Measurements from ENCODE around the gene WDR64.

Gene WDR64

GRCh38 chr1:241749041-241749944 is 97.2 kb downstream of the WDR64 start:
- no peaks in the 10 kb centered on the region for H3K79me2 ChIP-seq
- H3K27ac ChIP-seq = no peak overlapping the region
- H3K9ac ChIP-seq = no peak overlapping the region
- no peaks in the 10 kb centered on the region for H3K9me3 ChIP-seq (ENCODE audit: control insufficient read depth, low read length)
- no peak overlapping the region for H3K4me3 ChIP-seq (ENCODE audit: low read depth, low read length)
- no peaks in the 10 kb centered on the region for H3K36me3 ChIP-seq (ENCODE audit: control insufficient read depth, insufficient read depth, low read length)
- no peak overlapping the region for H2AFZ ChIP-seq
- no peaks in the 10 kb centered on the region for H3K27me3 ChIP-seq (ENCODE audit: control insufficient read depth, insufficient read depth, low read length)
- no peak overlapping the region for H3K4me2 ChIP-seq (ENCODE audit: low read length)
- no peak for TF ChIP-seq CTCF (IDR thresholded peaks at IDR 0.05)
- no peaks in the 10 kb centered on the region for H3K4me1 ChIP-seq

GRCh38 chr1:241749945-241750695 is 98.0 kb downstream of the WDR64 start:
- H3K27ac ChIP-seq = no peak overlapping the region
- H2AFZ ChIP-seq = no peak overlapping the region
- H3K4me3 ChIP-seq (ENCODE audit: low read depth, low read length) = no peak overlapping the region
- H3K27me3 ChIP-seq (ENCODE audit: control insufficient read depth, insufficient read depth, low read length) = no peaks in the 10 kb centered on the region
- H3K4me2 ChIP-seq (ENCODE audit: low read length) = no peak overlapping the region
- no peaks in the 10 kb centered on the region for H3K4me1 ChIP-seq
- no peaks in the 10 kb centered on the region for H3K9me3 ChIP-seq (ENCODE audit: control insufficient read depth, low read length)
- no peaks in the 10 kb centered on the region for H3K79me2 ChIP-seq
- H3K36me3 ChIP-seq (ENCODE audit: control insufficient read depth, insufficient read depth, low read length) = no peaks in the 10 kb centered on the region
- TF ChIP-seq CTCF (IDR thresholded peaks at IDR 0.05) = no peak
- H3K9ac ChIP-seq = no peak overlapping the region

- Histone ChIP-seq H3K9ac (no peak overlapping the region), H3K27me3 (ENCODE audit: control insufficient read depth, insufficient read depth, low read length) (no peaks in the 10 kb centered on the region), H3K36me3 (ENCODE audit: control insufficient read depth, insufficient read depth, low read length) (no peaks in the 10 kb centered on the region), H3K4me1 (no peaks in the 10 kb centered on the region), H3K4me2 (ENCODE audit: low read length) (no peak overlapping the region), H3K4me3 (ENCODE audit: low read depth, low read length) (no peak overlapping the region), H3K79me2 (no peaks in the 10 kb centered on the region), H2AFZ (no peak overlapping the region), H3K27ac (no peak overlapping the region), H3K9me3 (ENCODE audit: control insufficient read depth, low read length) (no peaks in the 10 kb centered on the region)
- no peak for TF ChIP-seq CTCF (IDR thresholded peaks at IDR 0.05)
Observed at GRCh38 chr1:241751524-241751923, 99.4 kb downstream of the WDR64 start.

GRCh38 chr1:241762713-241763339 is 110.7 kb downstream of the WDR64 start:
- H3K4me1 ChIP-seq = no peaks in the 10 kb centered on the region
- H3K36me3 ChIP-seq (ENCODE audit: control insufficient read depth, insufficient read depth, low read length) = no peaks in the 10 kb centered on the region
- no peak overlapping the region for H3K4me3 ChIP-seq (ENCODE audit: low read depth, low read length)
- no peak overlapping the region for H3K27ac ChIP-seq
- H3K9ac ChIP-seq = no peak overlapping the region
- no peaks in the 10 kb centered on the region for H3K79me2 ChIP-seq
- H2AFZ ChIP-seq = no peak overlapping the region
- no peaks in the 10 kb centered on the region for H3K9me3 ChIP-seq (ENCODE audit: control insufficient read depth, low read length)
- no peak overlapping the region for H3K4me2 ChIP-seq (ENCODE audit: low read length)
- TF ChIP-seq CTCF (IDR thresholded peaks at IDR 0.05) = no peak
- no peaks in the 10 kb centered on the region for H3K27me3 ChIP-seq (ENCODE audit: control insufficient read depth, insufficient read depth, low read length)
